H1 (cell line): ENCODE measurements around the gene NME1. TPM values are rescaled to one million over a fixed set of nuclear protein-coding genes. Genes with fewer than 3 reads are reported as not detected.

Experiments
- JUN ChIP-seq: IDR thresholded peaks from 2 replicates; pipeline ENCODE4 v1.6.1; 2011; ENCODE audit warnings: low read depth, mild to moderate bottlenecking, improper control_type of control experiment, low read length
- MAFK ChIP-seq: IDR thresholded peaks from 2 replicates; pipeline ENCODE4 v1.6.1; 2012; ENCODE audit warnings: low read depth, mild to moderate bottlenecking, improper control_type of control experiment, low read length
- POU5F1 ChIP-seq: IDR thresholded peaks from 2 replicates; pipeline ENCODE4 v1.6.1; 2011; ENCODE audit warnings: low read depth, mild to moderate bottlenecking, low read length, moderate library complexity
- SAP30 ChIP-seq: fragments of 300-600 bp; sonication (generic); IDR thresholded peaks from 2 replicates; pipeline ENCODE4 v1.7.1; 2012; ENCODE audit warnings: low read length, moderate library complexity, mild to moderate bottlenecking, inconsistent platforms; ENCODE audit not compliant: insufficient read depth, insufficient replicate concordance
- TAF7 ChIP-seq: optimal IDR thresholded peaks from 2 replicates; pipeline ENCODE3; 2011; ENCODE audit warnings: low read depth, mild to moderate bottlenecking, inconsistent platforms, low read length, moderate library complexity, borderline replicate concordance
- TBP ChIP-seq: IDR thresholded peaks from 2 replicates; pipeline ENCODE4 v1.6.1; 2011; ENCODE audit warnings: low read depth, low read length, improper control_type of control experiment
- TEAD4 ChIP-seq: IDR thresholded peaks from 2 replicates; pipeline ENCODE4 v1.6.1; 2012; ENCODE audit warnings: low read depth, low read length, inconsistent platforms, mixed read lengths
- polyA plus RNA-seq, 7 experiments: library from polyadenylated mRNA; depleted of rRNA in 3 of 7; stranded (reverse) in 5 of 7; unstranded in 2 of 7; fragments of >200 nt in 5 of 7; fragments of 200-250 nt in 2 of 7; gene quantifications; 1 replicate in 5 of 7; 2 replicates in 1 of 7; 4 replicates in 1 of 7; pipeline versions ENCODE4 v1.2.1 to v1.2.3, GENCODE V29; 2011 to 2013; ENCODE audit warnings: missing spikeins in 2 of 7, mixed read lengths in 2 of 7
- total RNA-seq: library from RNA; stranded (reverse); fragmentation: NEBNext Ultra II Directional; extraction: Animal tissue kit (Norgen Biotek cat#: 25700); gene quantifications from 2 replicates; pipeline ENCODE4 v1.2.1, GENCODE V29; 2021
- TF ChIP-seq, protein P1 (sequence below): fragments of 300-600 bp; sonication (generic); IDR thresholded peaks from 2 replicates; pipeline ENCODE4 v1.7.1; 2012; ENCODE audit warnings: low read length, moderate library complexity, mild to moderate bottlenecking, inconsistent platforms; ENCODE audit not compliant: insufficient replicate concordance

NME1 gene
- total and polyA plus RNA-seq, 2 of the 8 experiments (the other 6 are each of a cell fraction or from before 2014, with no cell fraction given), result 307 to 380 TPM

GRCh38 chr17:51170736-51171135 lies 17.4 kb downstream of the NME1 start (continued):
- TF ChIP-seq, protein P1, sequence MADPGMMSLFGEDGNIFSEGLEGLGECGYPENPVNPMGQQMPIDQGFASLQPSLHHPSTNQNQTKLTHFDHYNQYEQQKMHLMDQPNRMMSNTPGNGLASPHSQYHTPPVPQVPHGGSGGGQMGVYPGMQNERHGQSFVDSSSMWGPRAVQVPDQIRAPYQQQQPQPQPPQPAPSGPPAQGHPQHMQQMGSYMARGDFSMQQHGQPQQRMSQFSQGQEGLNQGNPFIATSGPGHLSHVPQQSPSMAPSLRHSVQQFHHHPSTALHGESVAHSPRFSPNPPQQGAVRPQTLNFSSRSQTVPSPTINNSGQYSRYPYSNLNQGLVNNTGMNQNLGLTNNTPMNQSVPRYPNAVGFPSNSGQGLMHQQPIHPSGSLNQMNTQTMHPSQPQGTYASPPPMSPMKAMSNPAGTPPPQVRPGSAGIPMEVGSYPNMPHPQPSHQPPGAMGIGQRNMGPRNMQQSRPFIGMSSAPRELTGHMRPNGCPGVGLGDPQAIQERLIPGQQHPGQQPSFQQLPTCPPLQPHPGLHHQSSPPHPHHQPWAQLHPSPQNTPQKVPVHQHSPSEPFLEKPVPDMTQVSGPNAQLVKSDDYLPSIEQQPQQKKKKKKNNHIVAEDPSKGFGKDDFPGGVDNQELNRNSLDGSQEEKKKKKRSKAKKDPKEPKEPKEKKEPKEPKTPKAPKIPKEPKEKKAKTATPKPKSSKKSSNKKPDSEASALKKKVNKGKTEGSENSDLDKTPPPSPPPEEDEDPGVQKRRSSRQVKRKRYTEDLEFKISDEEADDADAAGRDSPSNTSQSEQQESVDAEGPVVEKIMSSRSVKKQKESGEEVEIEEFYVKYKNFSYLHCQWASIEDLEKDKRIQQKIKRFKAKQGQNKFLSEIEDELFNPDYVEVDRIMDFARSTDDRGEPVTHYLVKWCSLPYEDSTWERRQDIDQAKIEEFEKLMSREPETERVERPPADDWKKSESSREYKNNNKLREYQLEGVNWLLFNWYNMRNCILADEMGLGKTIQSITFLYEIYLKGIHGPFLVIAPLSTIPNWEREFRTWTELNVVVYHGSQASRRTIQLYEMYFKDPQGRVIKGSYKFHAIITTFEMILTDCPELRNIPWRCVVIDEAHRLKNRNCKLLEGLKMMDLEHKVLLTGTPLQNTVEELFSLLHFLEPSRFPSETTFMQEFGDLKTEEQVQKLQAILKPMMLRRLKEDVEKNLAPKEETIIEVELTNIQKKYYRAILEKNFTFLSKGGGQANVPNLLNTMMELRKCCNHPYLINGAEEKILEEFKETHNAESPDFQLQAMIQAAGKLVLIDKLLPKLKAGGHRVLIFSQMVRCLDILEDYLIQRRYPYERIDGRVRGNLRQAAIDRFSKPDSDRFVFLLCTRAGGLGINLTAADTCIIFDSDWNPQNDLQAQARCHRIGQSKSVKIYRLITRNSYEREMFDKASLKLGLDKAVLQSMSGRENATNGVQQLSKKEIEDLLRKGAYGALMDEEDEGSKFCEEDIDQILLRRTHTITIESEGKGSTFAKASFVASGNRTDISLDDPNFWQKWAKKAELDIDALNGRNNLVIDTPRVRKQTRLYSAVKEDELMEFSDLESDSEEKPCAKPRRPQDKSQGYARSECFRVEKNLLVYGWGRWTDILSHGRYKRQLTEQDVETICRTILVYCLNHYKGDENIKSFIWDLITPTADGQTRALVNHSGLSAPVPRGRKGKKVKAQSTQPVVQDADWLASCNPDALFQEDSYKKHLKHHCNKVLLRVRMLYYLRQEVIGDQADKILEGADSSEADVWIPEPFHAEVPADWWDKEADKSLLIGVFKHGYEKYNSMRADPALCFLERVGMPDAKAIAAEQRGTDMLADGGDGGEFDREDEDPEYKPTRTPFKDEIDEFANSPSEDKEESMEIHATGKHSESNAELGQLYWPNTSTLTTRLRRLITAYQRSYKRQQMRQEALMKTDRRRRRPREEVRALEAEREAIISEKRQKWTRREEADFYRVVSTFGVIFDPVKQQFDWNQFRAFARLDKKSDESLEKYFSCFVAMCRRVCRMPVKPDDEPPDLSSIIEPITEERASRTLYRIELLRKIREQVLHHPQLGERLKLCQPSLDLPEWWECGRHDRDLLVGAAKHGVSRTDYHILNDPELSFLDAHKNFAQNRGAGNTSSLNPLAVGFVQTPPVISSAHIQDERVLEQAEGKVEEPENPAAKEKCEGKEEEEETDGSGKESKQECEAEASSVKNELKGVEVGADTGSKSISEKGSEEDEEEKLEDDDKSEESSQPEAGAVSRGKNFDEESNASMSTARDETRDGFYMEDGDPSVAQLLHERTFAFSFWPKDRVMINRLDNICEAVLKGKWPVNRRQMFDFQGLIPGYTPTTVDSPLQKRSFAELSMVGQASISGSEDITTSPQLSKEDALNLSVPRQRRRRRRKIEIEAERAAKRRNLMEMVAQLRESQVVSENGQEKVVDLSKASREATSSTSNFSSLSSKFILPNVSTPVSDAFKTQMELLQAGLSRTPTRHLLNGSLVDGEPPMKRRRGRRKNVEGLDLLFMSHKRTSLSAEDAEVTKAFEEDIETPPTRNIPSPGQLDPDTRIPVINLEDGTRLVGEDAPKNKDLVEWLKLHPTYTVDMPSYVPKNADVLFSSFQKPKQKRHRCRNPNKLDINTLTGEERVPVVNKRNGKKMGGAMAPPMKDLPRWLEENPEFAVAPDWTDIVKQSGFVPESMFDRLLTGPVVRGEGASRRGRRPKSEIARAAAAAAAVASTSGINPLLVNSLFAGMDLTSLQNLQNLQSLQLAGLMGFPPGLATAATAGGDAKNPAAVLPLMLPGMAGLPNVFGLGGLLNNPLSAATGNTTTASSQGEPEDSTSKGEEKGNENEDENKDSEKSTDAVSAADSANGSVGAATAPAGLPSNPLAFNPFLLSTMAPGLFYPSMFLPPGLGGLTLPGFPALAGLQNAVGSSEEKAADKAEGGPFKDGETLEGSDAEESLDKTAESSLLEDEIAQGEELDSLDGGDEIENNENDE, result no peak
- TF ChIP-seq POU5F1 (no peak), TAF7 (no peak), SAP30 (no peak), JUN (no peak), TBP (no peak), TEAD4 (no peak), MAFK (no peak)
